GM19238 (cell line): ENCODE measurements around the gene STK11.
"Not testable (repeated sequence)": the region's sequence is repeated elsewhere in the genome, so short reads cannot be mapped to it uniquely, and the experiment has no call there.

Source experiments
- DNase-seq: peaks from one replicate; pipeline ENCODE4 v3.0.0; 2011; ENCODE audit warnings: low spot score; ENCODE audit not compliant: insufficient read length

STK11 gene

DNA sequence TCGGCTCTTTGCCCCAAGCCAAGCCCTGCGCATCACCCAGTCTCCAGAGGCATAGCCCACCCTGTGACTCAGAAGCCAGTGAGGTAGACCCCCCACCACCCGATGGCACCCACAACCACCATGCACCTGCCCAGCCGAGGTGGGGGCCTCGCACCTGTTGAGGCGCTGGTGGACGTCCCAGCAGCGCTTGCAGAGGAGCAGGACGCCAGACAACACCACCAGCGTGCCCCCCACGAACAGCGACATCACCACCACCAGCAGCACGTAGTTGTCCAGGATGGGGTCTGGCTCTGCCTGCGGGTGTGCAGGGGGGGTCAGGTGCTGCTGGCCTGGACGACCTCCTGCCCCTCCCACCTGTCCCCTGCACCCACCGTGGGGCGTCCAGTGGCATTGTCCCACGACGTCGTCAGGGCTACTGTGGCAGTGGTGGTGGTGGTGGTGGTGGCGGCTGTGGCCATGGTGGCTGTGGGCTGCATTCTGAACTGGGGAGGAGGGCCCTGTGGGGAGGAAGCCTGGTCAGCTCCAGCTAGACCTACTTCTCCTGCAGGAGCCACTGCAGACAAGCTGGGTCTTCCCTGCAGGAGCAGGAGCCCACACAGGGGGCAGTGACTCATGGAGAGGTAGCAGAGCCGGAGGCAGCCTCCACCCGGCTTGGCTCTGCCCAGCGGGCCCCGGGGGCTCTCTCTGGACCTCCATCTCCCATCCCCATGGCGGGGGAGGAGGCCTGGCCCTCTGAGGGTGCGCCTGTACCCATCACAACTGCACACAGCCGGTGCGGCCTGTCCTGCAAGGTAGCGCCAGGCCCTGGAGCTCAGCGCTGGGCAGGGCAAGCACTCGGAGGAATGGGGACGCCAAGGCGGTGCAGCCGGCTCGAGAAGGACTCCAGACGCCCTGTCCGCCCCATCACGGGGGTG is 30.3 kb downstream of the STK11 start:
- no peak for DNase-seq

DNA sequence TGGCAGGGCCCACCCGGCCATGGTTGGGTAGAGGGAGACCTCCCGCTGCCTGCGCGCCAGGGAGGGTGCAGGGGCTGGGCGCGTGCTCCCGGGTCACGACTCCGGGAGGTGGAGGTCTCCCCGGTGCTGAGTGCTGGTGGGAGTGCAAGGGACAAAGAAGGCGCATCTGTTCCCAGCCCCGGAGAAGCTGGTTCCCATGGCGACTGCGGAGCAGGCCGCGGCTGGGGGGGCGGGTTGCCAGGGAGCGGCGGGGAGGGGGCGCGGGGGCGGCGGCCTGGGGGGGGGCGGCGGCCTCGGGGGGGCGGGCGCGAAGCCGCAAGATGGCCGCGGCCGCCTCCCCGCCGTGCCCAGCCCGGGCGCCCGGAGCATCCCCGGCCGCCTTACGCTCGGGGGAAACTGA is 31.0 kb downstream of the STK11 start:
- DNase-seq: no peak

DNA sequence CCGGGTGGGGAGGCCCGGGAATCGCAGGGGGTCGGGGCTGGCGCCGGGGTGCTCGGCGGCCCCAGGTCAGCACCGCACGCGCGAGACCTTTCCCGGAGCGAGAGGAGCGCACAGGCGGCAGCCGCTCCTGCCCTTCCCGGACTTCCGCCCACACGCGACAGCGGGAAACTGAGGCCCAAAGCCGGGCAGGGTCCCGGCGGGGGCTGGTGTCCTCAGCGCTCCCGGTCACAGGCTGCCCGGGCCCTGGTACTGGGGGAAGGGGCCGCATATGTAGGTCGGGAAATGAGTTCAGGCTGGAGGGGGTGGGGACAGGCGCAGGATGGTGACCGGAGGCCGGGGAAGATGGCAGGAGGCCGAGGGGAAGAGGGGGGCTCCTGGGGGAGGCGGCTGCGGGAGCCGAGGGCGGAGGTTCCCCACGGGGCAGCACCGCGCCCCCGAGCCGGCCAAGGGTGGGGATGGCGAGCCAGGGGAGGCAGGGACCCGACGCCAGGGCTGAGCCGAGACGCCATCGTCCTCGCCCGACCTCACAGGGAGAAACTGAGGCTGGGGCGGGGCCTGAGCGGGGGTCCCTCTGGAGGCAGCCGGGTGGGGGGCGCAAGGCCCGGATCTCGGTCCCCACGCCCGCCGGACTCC is 31.6 kb downstream of the STK11 start:
- no peak for DNase-seq

DNA sequence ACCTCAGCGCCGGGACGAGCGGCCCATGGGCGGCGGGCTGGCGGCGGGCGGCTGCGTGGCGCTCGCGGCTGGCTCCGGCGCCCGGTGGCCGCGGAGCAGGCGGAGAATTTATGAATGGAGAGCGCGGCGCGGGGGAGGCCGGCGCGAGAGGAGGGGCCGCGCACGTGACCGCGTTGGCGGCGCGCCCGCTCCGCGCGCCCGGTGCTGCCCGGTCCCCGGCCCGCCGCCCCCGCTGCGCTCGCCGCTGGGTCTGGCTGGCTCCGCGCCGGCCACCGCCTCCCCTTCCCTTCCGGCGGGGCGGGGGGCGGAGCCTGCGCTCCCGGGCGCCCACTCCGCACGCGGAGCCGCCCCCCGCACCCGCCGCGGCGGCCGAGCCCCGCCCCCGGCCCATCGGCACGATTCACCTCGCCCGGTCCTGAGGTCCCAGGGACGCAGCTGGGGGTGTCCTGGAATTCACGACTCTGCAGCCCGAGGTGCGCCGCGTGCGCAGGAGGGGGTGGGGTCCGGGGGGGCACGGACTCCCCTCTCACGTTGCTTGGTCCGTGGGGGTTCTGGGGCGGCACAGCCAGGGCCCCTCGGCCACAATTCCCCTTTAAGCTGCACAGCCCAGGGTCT is 32.3 kb downstream of the STK11 start, which contains the start of gene CBARP:
CBARP (minus strand) TSS at position 252 of the 615 bp plus-strand sequence. CDS start 1,905 bp downstream, outside the sequence.
- DNase-seq: no peak

DNA sequence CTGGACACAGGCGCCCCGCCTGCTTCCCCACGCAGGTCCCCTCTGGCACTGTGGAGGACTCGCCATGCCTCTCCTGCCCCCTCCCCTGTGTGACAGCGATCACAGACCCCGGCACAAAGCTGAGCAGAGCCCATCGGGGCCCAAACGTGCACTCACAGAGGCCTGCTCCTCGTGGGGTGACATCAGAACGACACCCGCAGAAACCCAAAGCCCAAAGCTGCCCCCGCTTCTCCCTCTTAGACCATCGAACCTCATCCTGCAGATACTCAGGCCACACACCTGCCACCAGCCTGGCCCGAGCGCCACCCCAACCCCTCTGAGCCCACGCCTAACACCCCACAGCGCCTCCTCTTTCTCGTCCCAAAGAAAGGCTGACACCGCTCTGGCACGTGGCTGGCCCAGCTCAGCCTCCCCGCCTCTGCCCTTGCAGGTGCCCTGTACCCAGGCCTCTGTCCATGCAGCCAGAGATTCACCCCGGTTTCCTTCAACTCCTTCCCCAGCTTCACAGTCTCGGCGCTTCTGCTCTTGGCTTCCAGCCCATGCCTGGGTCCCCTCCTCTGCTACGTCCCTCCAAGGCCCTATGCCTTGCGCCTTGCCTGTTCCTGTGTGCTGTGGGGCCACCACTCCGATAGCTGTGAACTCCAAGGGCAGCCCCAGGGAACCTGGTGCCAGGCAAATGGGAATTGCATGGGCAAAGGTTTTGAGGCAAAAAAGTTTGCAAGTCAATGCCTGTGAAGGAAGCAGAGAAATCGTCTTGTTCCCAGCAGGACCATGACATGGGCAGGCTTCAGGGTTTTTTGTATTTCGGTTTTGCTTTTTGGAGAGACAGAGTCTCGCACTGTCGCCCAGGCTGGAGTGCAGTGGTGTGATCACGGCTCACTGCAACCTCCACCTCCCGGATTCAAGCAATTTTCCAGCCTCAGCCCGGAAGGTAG is 33.1 kb downstream of the STK11 start:
- DNase-seq: no peak

DNA sequence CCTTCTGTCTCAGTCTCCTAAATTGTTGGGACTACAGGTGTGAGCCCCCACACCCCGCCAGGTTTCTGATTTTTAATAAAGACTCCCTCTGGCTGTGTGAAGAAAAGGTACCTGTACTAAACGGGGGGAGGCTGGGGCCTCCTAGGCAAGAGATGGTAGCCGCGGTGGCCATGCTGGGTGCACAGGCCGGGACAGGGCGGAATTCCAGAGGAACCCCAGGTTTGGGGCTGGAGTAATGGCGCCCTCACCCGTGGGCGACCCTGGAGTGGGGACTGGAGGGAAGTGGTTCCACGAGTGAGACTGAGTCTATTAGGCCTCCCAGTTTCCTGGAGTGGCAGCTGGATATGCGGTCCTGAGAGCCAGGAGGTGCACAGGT is 33.8 kb downstream of the STK11 start:
- DNase-seq: no peak

DNA sequence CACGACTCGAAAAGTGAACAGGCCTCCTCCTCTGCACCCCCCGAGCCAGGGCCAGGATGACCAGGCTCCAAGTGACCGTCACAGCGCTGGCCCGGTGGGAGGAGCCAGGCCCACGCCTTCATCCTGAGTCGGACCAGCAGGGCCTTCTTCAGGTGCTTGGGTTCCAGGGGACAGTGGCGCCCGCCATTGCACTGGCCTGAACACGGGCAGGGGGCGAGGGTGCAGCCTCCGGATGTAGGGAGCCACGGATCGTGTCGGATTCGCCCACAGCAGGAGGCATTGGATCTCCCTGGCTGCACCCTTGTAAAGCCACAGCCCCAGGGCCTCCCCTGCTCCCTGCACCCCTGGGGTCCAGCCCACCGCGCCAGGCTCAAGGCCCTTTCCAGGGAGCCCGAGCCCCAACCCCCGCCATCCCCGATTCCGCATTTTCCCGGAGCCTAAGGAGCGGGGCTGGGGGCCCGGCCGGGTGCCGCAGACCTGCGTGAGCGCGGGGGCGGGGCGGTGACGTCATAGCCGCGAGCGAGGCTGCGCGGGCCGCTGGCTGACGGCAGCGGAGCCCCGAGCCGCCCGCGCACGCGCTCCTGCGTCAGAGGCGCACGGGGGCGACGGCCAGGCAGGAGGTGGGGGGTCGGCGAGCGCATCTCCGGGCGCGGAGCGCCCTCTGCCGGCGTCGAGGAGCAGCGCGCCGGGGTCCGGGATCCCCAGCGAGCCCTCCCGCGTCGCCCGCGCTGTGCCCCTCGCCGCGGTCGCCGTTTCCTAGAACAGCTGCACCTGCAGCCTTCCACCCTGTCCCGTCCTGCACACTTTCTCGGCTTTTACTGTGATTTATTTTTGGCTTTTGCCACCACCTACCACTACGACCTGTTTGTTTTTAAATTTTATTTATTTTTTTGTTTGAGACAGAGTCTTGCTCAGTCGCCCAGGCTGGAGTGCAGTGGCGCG is 34.5 kb downstream of the STK11 start:
- peak; percentile 100 for DNase-seq

DNA sequence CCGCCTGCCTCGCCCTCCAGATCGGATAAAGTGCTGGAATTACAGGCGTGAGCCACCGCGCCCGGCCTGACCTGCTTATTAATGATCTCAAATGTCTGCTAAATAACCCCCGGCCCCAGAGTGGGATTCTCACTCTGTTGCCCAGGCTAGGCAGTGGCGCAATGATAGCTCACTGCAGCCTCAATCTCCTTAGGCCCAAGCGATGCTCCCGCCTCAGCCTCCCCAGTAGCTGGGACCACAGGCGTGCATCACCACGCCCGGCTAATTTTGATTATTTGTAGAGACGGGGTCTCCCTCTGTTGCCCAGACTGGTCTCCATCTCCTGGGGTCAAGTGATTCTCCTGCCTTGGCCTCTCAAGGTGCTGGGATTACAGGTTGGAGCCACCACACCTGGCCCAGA is 35.3 kb downstream of the STK11 start:
- no peak for DNase-seq

DNA sequence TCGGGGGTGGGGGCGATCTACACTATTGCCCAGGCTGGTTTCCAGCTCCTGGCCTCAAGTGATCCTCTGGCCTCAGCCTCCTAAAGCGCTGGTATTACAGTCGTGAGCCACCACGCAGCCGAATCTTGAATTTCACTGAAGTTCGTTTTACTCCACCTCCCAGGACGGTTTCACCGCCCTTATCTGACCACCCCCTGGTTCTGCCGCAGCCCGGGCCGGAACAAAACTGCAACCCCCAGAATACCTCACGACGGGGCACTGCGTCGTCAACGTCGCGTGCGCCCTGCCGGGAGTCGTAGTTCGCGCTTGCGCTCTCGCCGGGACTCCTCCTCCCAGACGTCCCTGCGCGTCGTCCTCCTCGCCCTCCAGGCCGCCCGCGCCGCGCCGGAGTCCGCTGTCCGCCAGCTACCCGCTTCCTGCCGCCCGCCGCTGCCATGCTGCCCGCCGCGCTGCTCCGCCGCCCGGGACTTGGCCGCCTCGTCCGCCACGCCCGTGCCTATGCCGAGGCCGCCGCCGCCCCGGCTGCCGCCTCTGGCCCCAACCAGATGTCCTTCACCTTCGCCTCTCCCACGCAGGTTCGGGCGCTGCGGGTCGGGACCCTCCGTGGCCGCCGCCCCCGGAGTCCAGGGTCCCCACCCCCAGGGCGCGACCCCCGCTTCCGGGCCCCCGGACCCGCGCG is 36.0 kb downstream of the STK11 start, which contains the start of gene ATP5F1D:
ATP5F1D (plus strand) TSS at position 335 of the 679 bp plus-strand sequence; CDS start at position 435, 100 bp downstream.
- DNase-seq: peak; percentile 100

DNA sequence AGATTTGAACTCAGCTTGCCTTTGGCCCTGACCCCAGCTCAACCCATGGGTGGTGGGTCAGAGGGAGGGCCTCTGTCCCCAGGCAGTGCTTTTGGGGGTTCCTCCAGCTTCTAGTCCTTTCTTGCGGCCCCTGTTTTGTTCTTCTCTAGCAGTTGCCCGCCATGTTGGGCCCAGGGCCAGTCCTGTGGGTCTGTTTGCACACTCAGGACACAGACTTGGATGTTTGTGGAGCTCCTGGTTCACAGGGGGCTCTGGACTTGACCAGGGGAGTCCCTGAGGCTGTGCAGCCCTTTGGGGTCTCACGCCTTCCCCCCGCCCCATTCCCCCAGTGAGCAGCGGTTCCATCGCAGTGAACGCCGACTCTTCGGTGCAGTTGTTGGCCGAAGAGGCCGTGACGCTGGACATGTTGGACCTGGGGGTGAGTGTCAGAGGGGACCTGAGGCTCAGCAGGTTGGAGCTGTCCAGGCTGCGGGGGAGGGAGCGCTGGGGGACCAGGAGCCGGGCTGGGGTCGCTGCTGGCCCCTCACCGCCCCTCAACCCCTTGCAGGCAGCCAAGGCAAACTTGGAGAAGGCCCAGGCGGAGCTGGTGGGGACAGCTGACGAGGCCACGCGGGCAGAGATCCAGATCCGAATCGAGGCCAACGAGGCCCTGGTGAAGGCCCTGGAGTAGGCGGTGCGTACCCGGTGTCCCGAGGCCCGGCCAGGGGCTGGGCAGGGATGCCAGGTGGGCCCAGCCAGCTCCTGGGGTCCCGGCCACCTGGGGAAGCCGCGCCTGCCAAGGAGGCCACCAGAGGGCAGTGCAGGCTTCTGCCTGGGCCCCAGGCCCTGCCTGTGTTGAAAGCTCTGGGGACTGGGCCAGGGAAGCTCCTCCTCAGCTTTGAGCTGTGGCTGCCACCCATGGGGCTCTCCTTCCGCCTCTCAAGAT is 38.5 kb downstream of the STK11 start:
- peak; percentile 96 for DNase-seq

DNA sequence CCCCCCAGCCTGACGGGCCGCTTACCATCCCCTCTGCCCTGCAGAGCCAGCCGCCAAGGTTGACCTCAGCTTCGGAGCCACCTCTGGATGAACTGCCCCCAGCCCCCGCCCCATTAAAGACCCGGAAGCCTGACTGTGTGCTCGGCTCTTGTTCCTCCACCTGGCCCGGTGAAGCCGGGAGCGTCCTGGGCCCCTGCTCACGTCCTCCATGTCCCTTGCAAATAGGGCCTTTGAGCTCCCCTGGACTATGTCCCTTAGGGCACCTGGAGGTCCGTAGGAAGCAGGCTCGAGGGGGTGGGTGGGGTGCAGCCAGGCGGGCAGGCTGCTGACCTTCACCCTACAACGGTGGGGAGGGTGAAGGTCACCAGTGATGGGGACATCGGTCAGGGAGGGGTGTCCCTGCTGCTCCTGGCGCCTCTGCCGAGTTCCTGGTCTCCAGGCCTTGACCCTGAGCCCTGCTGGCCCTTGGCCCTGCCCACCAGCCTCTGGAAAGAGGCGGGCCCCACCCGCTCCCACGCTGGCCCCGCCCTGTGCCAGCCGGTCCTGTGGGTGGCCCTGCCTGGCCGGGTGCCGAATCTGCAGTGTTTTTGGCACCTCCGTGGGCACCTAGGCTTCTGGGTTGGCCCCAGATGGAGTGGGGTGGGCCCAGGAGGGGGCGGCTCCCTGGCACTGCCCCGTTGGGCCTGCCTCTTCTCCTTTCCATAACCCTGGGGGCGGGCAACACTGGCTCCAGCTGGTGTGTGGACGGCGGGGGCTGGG is 39.3 kb downstream of the STK11 start:
- no peak for DNase-seq

DNA sequence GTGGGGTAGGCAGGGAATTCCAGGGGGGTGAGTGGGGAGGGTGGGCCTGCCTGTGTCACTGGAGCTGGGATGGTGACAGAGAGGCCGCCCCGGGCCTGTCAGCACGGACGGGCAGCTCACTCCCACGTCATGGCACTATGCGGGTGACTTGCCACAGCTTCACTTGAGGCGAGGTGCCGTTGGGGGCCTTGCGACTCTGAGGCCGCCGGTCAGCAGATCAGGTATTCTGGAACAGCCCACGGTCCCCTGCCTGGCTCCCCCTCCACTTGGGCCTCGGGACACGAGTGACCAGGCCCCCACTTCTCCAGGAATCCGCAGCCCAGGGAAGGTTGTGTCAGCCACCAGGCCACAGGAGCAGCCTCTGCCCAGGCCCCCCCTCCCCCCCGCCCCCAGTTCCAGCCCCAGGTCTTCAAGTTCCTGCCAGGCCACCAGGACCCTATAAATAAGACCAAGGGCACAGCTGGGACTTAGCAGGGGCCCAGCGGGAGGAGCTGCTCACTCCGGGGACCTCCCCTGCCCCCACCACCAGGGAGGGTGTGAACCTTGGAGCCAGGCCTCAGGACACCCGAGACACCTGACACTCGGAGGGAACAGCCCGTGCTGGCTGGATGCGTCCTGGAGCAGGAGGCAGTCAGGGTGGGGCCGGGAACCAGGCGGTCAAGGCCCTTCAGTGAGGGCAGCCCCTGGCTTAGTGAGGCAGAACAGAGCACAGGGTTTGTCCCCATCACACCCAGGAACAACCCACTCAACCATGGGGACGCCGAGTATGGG is 40.1 kb downstream of the STK11 start:
- no peak for DNase-seq

DNA sequence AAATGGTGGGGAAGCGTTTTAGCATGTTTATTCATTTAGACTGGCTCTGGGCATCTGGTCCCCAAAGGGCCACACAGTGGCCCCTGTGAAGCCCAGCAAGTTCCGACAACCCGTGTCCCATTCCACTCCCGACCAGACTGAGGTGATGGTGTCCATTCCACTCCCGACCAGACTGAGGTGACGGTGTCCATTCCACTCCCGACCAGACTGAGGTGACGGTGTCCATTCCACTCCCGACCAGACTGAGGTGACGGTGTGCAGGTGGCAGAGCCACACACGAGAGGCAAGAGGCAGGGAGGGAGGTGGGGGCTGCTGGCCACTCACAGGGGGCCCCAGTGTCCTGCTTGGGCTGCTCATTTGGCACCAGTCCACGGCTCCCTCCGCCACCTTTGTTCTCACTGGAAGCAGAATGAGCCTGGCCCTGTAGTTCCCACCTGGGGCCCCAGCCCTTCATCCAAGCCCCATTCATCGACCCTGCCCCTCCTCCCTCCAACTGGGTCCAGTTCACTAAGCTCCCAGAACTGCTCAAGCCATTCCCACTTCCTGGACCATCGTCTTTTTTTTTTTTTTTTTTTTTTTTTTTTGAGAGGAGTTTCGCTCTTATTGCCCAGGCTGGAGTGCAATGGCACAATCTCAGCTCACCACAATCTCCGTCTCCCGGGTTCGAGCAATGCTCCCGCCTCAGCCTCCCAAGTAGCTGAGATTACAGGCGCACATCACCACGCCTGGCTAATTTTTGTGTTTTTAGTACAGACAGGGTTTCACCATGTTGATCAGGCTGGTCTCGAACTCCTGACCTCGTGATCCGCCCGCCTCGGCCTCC is 40.9 kb downstream of the STK11 start:
- DNase-seq: not testable (repeated sequence)

DNA sequence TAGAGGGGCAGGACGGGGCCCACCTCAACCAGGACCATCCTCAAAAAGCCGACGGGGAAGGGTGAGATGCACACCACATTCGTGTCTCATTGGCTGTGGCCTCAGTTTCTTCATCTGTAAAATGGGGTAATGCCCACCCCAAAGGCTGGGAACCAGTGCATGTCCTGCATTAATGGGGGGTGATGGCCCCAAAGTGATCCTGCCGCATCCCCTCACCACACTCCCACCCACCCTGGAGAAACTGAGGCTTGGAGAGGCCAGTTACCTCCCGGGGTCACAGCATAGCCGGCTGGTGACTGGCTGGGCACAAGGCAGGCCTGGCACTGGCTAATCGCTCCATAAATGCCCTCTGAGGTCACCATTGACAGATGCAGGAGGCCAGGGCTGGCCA is 42.2 kb downstream of the STK11 start:
- no peak for DNase-seq

DNA sequence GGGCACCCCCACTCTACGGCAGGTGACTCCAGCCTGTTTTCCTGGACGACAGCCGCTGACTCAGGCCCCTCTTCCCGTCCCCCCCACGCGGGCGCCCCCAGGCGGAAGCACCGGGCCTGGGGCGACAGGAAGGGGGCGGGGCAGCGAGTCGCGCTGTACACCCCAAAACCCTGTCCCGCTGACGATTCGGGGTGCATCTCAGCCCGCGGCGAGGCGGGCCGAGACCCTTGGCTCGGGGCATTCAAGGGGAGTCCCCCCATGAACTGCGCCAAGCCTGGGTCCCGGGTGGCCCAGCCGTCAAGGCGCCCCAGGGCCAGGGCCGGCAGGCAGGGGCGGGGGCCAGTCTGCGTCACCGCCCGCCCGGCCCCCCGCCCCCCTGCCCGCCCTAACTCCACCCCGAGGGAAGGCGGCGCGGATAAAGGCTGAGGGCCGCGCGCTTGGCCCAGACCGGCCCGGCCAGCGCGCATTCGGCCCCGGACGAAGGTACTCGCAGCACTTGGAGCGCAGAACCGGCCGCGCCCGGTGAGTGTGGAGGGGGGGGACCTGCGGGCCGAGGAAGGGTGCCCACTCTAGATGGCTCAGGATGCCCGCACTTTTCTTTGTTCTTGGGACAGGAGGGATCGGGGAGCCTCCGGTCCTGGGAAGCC is 42.7 kb downstream of the STK11 start, which contains the start of gene MIDN:
MIDN (plus strand) TSS at position 445 of the 647 bp plus-strand sequence. CDS start 1,714 bp downstream, outside the sequence.
- peak; percentile 75 for DNase-seq
